M059J (cell line): ENCODE measurements around the gene IPO8. TPM values are rescaled to one million over a fixed set of nuclear protein-coding genes. Genes with fewer than 3 reads are reported as not detected.
A peak's percentile ranks its signal among the peaks of the same experiment; 100 is the strongest.
"Not testable (repeated sequence)": the region's sequence is repeated elsewhere in the genome, so short reads cannot be mapped to it uniquely, and the experiment has no call there.

ENCODE experiments used
- DNase-seq: peaks from one replicate; pipeline ENCODE4 v3.0.0-alpha.2; 2012; ENCODE audit warnings: low read depth
- total RNA-seq: library from RNA; depleted of rRNA; stranded (reverse); fragments of >200 nt; shearing (Covaris generic); gene quantifications from 2 replicates; pipeline ENCODE4 v1.2.3, GENCODE V29; 2014; rRNA removed

Gene IPO8
- total RNA-seq, 1 experiment from 2014 or later = 22.9 TPM

DNA sequence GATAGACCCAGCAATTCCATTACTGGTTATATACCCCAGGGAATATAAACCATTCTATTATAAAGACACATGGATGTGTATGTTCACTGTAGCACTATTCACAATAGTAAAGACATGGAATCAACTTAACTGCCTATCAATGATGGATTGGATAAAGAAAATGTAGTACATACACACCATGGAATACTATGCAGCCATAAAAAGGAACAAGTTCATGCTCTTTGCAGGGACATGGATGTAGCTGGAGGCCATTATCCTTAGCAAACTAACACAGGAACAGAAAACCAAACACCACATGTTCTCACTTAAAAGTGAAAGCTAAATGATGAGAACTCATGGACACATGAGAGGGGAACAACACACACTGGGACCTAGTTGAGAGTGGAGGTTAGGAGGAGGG is 85.8 kb downstream of the IPO8 start:
- not testable (repeated sequence) for DNase-seq

- DNase-seq = peak; percentile 36
These were observed 91.4 kb downstream of the IPO8 start for GRCh38 chr12:30604302-30604701.

- no peak for DNase-seq
These were observed 92.5 kb downstream of the IPO8 start for GRCh38 chr12:30603129-30603528.

- DNase-seq = no peak
These were observed 93.0 kb downstream of the IPO8 start for GRCh38 chr12:30602678-30603077.

GRCh38 chr12:30599608-30600007 is 96.1 kb downstream of the IPO8 start:
- peak; percentile 16 for DNase-seq

- DNase-seq = no peak
These were observed 96.8 kb downstream of the IPO8 start for GRCh38 chr12:30598889-30599288.

- no peak for DNase-seq
These were observed 99.9 kb downstream of the IPO8 start for GRCh38 chr12:30595742-30596141.

DNA sequence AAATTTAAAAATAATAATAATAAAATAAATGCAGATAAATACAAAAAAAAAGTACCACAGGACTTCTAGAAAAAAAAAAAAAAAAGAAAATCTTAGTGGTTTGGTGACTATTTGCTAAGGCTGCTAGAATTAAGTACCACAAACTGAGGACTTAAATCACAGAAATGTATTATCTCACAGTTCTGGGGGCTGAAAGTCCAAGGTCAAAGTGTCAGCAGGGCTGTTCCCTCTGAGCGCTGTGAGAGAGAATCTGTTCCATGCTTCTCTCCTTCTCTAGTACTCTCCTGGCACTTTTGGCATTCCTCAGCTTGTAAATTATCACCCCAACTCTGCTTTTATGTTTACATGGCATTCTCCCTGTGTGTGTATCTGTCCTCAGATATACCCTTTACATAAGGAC is 101.2 kb downstream of the IPO8 start:
- DNase-seq = peak; percentile 21

DNA sequence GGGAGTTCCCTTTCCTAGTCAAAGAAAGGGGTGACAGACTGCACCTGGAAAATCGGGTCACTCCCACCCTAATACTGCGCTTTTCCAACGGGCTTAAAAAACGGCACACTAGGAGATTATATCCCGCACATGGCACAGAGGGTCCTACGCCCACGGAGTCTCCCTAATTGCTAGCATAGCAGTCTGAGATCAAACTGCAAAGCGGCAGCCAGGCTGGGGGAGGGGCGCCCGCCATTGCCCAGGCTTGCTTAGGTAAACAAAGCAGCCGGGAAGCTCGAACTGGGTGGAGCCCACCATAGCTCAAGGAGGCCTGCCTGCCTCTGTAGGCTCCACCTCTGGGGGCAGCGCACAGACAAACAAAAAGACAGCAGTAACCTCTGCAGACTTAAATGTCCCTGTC is 107.1 kb downstream of the IPO8 start:
- DNase-seq = not testable (repeated sequence)

DNA sequence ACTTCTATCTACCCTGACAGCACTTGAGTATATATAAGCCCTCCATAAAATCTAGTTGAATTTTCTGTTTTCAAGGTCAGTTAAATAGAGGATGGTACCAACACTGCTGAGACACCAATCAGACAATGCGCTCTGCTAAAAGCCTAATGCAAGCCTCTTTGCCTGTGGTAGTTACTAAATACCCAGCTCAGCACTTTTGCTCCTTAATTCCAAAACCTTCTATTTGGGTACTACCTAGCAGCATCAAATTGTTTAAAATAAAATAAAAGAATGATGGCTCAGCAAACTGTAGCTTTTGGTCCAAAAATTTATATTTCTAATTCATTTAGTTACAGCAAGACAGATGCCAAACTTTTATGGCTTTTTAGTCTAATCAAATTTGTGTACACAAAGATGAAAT is 107.9 kb downstream of the IPO8 start:
- DNase-seq = no peak

GRCh38 chr12:30585877-30586276 is 109.8 kb downstream of the IPO8 start:
- DNase-seq = no peak

DNA sequence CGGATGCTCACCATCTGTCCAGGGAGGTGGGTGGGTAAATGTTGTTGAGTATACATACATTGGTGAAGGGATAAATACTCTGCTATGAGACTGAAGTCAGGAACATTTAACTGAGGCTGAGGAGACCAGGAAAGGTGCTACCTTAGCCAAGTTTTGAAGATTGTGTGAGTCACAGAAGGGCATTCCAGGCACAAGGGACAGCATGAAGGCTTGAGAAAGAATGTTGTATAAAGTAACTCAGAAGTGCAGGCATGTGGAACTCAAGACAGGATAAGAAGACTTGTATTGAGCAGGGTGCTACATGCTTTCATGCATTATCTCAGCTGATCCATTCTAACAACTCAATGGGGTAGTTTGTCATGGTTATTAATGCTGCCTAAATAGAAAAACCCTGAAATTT is 112.7 kb downstream of the IPO8 start:
- DNase-seq = peak; percentile 19

DNA sequence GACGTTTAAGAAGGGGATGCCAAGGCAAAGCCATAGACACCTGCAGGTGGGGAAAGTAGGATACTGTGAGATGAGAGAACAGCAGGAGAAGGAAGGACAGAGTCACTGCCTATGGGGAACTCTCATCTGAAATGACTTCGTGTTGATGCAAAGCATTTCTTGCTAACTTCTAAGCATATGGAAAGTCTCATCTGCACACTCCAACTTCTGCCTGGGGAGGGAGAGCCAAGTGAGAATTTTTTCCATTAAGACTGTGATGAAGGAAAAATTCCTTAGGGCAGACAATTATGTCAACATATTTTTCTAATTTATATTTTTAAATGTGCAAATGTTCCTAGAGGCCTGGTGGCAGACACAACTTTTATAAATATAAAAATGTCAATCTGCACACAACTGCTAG is 115.3 kb downstream of the IPO8 start:
- no peak for DNase-seq

Other genes starting within 250 kb of the IPO8 start
- 11.5 and 22.2 TPM in 2 replicates for gene CAPRIN2, start 59.1 kb upstream of the IPO8 start, total RNA-seq
- 0.39 and 0.44 TPM in 2 replicates for gene TSPAN11, start 230.9 kb upstream of the IPO8 start, total RNA-seq